GM13976 (cell line): ENCODE measurements around the gene ELMO2.

Source experiments
- DNase-seq: peaks from one replicate; pipeline ENCODE4 v3.0.0; 2012; ENCODE audit warnings: low spot score
- in situ Hi-C: fragments of 300-500 bp; cut with MboI; formaldehyde crosslinking; loops from one replicate; pipeline ENCODE4 v1.12.0; 2022; ENCODE audit warnings: low sequenced_read_pairs, mixed read lengths, inconsistent platforms; ENCODE audit not compliant: unreplicated experiment
- TF ChIP-seq, protein P1 (sequence below): IDR thresholded peaks from 2 replicates; pipeline ENCODE4 v1.5.1; 2012; ENCODE audit warnings: borderline replicate concordance, mild to moderate bottlenecking; ENCODE audit not compliant: insufficient read depth; ENCODE audit errors: extremely low read depth, missing control alignments, control extremely low read depth

The ELMO2 gene

DNA sequence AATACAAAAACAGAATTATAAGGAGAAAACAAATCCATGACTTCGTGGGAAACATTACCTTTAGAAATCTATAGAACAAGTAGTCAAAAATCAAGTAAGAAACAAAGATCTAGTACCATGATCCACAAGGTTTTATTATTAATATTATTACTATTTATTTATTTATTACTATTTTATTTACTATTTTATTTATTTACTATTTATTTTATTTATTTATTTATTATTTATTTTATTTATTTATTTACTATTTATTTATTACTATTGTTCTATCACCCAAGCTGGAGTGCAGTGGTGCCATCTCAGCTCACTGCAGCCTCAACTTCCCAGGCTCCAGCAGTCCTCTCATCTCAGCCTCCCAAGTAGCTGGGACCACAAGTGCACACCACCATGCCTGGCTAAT is 13.5 kb upstream of the ELMO2 start:
- no peak for DNase-seq
- TF ChIP-seq, protein P1, sequence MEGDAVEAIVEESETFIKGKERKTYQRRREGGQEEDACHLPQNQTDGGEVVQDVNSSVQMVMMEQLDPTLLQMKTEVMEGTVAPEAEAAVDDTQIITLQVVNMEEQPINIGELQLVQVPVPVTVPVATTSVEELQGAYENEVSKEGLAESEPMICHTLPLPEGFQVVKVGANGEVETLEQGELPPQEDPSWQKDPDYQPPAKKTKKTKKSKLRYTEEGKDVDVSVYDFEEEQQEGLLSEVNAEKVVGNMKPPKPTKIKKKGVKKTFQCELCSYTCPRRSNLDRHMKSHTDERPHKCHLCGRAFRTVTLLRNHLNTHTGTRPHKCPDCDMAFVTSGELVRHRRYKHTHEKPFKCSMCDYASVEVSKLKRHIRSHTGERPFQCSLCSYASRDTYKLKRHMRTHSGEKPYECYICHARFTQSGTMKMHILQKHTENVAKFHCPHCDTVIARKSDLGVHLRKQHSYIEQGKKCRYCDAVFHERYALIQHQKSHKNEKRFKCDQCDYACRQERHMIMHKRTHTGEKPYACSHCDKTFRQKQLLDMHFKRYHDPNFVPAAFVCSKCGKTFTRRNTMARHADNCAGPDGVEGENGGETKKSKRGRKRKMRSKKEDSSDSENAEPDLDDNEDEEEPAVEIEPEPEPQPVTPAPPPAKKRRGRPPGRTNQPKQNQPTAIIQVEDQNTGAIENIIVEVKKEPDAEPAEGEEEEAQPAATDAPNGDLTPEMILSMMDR = no peak
- in situ Hi-C loops = no loop called here

DNA sequence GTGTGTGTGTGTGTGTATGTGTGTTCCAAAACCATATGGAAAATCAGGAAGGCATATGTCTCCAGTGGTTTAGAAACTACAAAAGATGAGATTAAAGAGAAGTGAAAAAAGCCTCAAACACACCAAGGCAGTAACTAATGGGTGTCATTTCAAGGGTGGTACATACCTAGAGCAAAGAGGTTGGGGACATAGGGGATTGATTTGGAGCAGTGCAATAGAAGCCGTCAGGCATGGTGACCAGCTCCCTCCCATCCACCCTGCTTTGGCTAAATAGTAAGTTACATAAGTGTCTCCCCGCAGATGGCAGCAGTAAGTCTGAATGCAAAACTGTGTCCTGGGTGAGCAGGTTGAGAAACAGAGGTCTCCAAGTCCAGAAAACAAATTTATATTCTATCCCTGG is 10.4 kb upstream of the ELMO2 start:
- in situ Hi-C loops = no loop called here
- TF ChIP-seq, protein P1 = no peak
- no peak for DNase-seq

DNA sequence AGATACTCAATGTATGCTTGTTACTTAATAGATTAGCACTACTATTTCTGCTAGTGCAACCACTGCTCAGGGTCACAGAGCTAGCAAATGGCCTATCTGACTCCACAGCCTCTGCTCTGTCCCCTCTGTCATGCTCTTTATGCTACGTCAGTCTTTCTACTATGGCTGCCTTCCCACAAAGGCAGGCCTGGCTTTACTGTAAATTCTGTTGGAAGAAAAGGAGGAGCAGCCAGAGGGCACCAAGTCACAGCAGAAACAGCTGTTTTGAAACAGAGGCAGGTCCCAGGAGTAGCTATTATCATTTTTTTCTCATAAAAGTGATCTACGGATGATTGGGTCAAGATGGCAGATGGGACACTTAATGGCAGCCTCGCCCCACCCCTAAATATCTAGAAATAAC is 10.0 kb upstream of the ELMO2 start:
- in situ Hi-C loops = no loop called here
- DNase-seq = no peak
- TF ChIP-seq, protein P1 = no peak

DNA sequence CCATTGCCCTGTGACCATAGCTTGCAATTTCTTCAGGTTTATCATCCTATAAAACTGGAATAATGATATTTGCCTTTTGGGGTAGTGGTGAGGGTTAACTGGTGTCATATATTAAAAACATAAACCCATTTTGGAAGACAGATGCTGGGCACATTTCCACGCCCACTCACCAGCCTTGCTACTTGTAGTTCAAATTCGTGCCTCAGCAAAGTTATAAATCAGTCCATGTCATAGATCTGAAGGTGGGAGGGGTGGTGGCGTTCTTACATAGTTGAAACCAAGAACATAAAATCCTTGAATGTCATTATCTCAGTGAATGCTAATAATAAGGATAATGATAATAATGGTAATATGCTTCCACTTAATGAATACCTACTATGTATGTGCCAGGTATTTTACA is 9.4 kb upstream of the ELMO2 start:
- TF ChIP-seq, protein P1 = no peak
- no peak for DNase-seq
- in situ Hi-C loops = no loop called here

DNA sequence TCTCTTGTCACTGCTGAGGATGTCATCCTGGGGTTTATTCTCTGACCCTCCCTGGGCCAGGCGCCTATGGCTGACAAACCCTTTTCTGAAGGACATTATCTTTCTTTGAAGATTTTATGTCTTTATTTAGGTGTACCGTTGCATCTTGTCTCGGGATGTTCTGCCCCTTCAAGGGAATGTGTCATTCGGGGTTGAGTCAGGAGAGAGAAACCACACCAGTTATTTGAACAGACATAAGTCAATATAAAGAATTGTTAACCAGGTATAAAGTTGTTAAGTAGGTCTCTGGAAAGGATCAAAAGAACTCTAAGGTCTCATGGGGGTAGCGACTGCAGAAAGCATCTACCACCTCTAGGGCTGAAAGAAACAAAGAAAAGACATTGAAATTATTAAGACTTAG is 8.2 kb upstream of the ELMO2 start:
- TF ChIP-seq, protein P1 = no peak

DNA sequence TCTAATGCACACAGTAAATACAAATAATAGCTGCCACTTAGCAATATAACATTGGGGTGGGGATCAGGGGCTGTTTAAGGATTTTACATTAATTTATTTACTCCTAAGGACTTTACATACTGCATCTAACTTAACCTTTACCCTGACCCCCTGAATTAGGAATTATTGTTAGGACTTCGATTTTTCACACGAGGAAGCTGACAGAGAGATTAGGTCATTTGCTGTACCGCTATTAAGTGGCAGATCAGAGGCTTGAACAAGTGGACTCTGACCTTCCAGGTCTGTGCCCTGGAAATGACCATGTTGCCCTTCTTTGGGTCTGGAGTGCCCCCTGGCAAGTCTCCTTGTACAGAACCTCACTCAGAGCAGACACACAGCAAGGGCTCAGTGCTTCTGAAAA is 5.2 kb upstream of the ELMO2 start:
- TF ChIP-seq, protein P1 = no peak
- no peak for DNase-seq
- in situ Hi-C loops = no loop called here

More for the DNA sequence above, 8.2 kb upstream of the ELMO2 start:
- no peak for DNase-seq
- in situ Hi-C loops = no loop called here

DNA sequence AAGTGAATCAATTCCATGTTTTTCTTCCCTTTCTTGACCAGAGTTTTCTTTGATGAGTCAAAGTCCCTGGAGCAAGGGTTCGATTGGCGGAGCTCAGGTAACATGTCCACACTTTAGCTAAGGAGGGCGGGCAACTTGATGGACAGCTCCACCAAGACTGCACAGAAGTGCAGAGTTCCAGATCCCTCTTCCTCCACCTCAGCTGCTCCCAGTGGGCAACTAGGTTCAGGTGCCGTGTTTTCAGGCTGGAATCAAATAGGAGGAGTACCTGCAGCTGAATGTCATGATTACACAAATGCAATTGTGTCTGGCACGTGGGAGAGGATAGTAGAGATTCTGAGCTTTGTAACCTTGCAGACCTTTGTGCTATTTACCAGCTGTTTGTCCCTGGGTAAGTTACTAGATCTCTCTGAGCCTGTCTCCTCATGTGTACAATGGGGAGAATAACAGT is 1.9 kb upstream of the ELMO2 start:
- TF ChIP-seq, protein P1 = no peak
- in situ Hi-C loops = no loop called here

More for the DNA sequence above, 1.9 kb upstream of the ELMO2 start:
- no peak for DNase-seq
